GM23338 (cell line): ENCODE data around the gene NAALADL2.

Experiments used
- CREB1 ChIP-seq: fragments of 250-450 bp; sonication (Bioruptor Pico); IDR thresholded peaks from 2 replicates; pipeline ENCODE4 v1.5.0; 2020; ENCODE audit warnings: low read depth, mild to moderate bottlenecking, moderate library complexity
- EZH2 ChIP-seq: fragments of 200-600 bp; sonication (generic); IDR thresholded peaks from one replicate; pipeline ENCODE4 v1.8.0; 2017; ENCODE audit warnings: antibody characterized with exemption, mild to moderate bottlenecking, low read depth; ENCODE audit not compliant: unreplicated experiment
- TF ChIP-seq, protein P1 (sequence below), 2 experiments: fragments of 200-600 bp in 1 of 2; sonication (generic) in 1 of 2; conservative IDR thresholded peaks; 2 replicates each; pipeline versions ENCODE4 v1.5.1 to v1.6.1; 2016 to 2017; ENCODE audit warnings: antibody characterized with exemption in 2 of 2, low read depth in 2 of 2, mild to moderate bottlenecking in 2 of 2, moderate library complexity in 1 of 2

DNA sequence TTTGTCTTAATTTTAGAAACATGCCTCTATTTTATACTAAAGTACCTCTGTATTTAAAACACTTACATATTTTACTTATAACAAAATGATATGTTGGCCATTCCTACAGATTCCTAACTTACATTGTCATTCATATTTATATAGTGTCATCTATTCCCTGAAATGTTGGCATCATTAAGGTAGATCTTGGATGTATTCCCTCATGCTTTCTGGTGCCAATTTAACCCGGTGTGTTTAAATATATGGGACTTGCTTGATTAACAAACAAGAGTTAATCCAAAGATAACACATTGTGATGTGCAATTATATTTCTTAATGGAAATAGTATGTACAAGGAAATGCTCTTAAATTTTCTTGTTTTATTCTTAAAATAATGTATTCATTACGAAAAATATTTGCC, 352.3 kb downstream of the NAALADL2 start:
- TF ChIP-seq, protein P1, sequence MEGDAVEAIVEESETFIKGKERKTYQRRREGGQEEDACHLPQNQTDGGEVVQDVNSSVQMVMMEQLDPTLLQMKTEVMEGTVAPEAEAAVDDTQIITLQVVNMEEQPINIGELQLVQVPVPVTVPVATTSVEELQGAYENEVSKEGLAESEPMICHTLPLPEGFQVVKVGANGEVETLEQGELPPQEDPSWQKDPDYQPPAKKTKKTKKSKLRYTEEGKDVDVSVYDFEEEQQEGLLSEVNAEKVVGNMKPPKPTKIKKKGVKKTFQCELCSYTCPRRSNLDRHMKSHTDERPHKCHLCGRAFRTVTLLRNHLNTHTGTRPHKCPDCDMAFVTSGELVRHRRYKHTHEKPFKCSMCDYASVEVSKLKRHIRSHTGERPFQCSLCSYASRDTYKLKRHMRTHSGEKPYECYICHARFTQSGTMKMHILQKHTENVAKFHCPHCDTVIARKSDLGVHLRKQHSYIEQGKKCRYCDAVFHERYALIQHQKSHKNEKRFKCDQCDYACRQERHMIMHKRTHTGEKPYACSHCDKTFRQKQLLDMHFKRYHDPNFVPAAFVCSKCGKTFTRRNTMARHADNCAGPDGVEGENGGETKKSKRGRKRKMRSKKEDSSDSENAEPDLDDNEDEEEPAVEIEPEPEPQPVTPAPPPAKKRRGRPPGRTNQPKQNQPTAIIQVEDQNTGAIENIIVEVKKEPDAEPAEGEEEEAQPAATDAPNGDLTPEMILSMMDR (conservative IDR thresholded peaks at IDR 0.05; ENCODE audit: low read depth in 2 of 2) = no peak
- TF ChIP-seq EZH2 (no peak), CREB1 (CRISPR knock-in tag) (no peak)
